ENCODE results near the gene RNASE7. TPM values are rescaled to one million over a fixed set of nuclear protein-coding genes. Genes with fewer than 3 reads are reported as not detected.

RNASE7 gene
- total RNA-seq, 8 experiments from 2014 or later, result 0.14 to 0.40 (median 0.29) TPM; not detected in 4

GRCh38 chr14:21069388-21070082 lies 27.4 kb downstream of the RNASE7 start:
- peak overlapping the region; percentile 60 to 89 (median 79) for H3K4me3 ChIP-seq
- peaks cover 11 to 16% of the 10 kb centered on the region in 2 donors for H3K4me1 ChIP-seq (replicated peaks in 1 of 2)
- 0 to 7% (median 0%) methylated on average over 1 to 9 of the region's 40 CpGs; no CpG with 5 or more reads in 7 of the 10 experiments for WGBS, 10 experiments
- peak in 7 of 8 experiments; percentile 4 to 45 (median 32) for ATAC-seq (replicated peaks in 6 of 8)
- in situ Hi-C loops (cut with MboI; ENCODE audit: low pct_unique_long_range_greater_than_20kb in 2 of 9, low sequenced_read_pairs in 9 of 9, unreplicated experiment in 9 of 9), result no loop called here
- H3K27ac ChIP-seq, result peak overlapping the region; percentile 91 to 94

GRCh38 chr14:21070083-21070609 lies 28.0 kb downstream of the RNASE7 start, which contains the start of gene ARHGEF40:
ARHGEF40 (plus strand) TSS chr14:21070304; CDS start chr14:21070397, 93 bp downstream.
- H3K4me3 ChIP-seq, result peak within 1 kb of the TSS; percentile 60 to 89 (median 79)
- no CpG with 5 or more reads among the region's 63 CpGs for WGBS, 10 experiments
- peaks cover 11 to 16% of the 10 kb centered on the region in 2 donors for H3K4me1 ChIP-seq (replicated peaks in 1 of 2)
- in situ Hi-C loops (cut with MboI; ENCODE audit: low pct_unique_long_range_greater_than_20kb in 2 of 9, low sequenced_read_pairs in 9 of 9, unreplicated experiment in 9 of 9), result no loop called here
- ATAC-seq (replicated peaks in 6 of 8), result peak; percentile 22 to 71 (median 59)
- peak within 1 kb of the TSS; percentile 91 to 94 for H3K27ac ChIP-seq

- 0 to 7% (median 6%) methylated on average over 1 to 3 of the region's 23 CpGs; no CpG with 5 or more reads in 7 of the 10 experiments for WGBS, 10 experiments
These were observed 28.6 kb downstream of the RNASE7 start for GRCh38 chr14:21070610-21071224.

GRCh38 chr14:21071225-21072030 lies 29.3 kb downstream of the RNASE7 start:
- peak overlapping the region; percentile 91 to 94 for H3K27ac ChIP-seq
- H3K4me1 ChIP-seq (replicated peaks in 1 of 2), result peaks cover 11 to 16% of the 10 kb centered on the region in 2 donors
- peak; percentile 66 to 77 (median 72) for ATAC-seq (replicated peaks in 6 of 8)
- peak overlapping the region; percentile 60 to 89 (median 79) for H3K4me3 ChIP-seq
- in situ Hi-C loops (cut with MboI; ENCODE audit: low pct_unique_long_range_greater_than_20kb in 2 of 9, low sequenced_read_pairs in 9 of 9, unreplicated experiment in 9 of 9), result no loop called here
- WGBS, 10 experiments, result 0 to 7% (median 0%) methylated on average over 1 to 3 of the region's 37 CpGs; no CpG with 5 or more reads in 5 of the 10 experiments

More at GRCh38 chr14:21070610-21071224, 28.6 kb downstream of the RNASE7 start:
- in situ Hi-C loops (cut with MboI; ENCODE audit: low pct_unique_long_range_greater_than_20kb in 2 of 9, low sequenced_read_pairs in 9 of 9, unreplicated experiment in 9 of 9), result no loop called here
- peak overlapping the region; percentile 60 to 89 (median 79) for H3K4me3 ChIP-seq
- H3K4me1 ChIP-seq (replicated peaks in 1 of 2), result peaks cover 11 to 16% of the 10 kb centered on the region in 2 donors
- H3K27ac ChIP-seq, result peak overlapping the region; percentile 91 to 94
- ATAC-seq (replicated peaks in 6 of 8), result peak; percentile 9 to 43 (median 22)

GRCh38 chr14:21072031-21072473 lies 29.9 kb downstream of the RNASE7 start:
- 0 to 63% (median 44%) methylated on average over 2 to 4 of the region's 4 CpGs; no CpG with 5 or more reads in 3 of the 10 experiments for WGBS, 10 experiments
- peak overlapping the region; percentile 91 to 94 for H3K27ac ChIP-seq
- ATAC-seq (replicated peaks in 6 of 8), result peak in 2 of 8 experiments; percentile 9 to 38
- in situ Hi-C loops (cut with MboI; ENCODE audit: low pct_unique_long_range_greater_than_20kb in 2 of 9, low sequenced_read_pairs in 9 of 9, unreplicated experiment in 9 of 9), result no loop called here
- peaks cover 11 to 16% of the 10 kb centered on the region in 2 donors for H3K4me1 ChIP-seq (replicated peaks in 1 of 2)
- peak overlapping the region; percentile 60 to 89 (median 79) for H3K4me3 ChIP-seq

GRCh38 chr14:21072781-21073339 lies 30.7 kb downstream of the RNASE7 start:
- no peak overlapping the region for H3K27ac ChIP-seq
- ATAC-seq (replicated peaks in 6 of 8), result no peak
- in situ Hi-C loops (cut with MboI; ENCODE audit: low pct_unique_long_range_greater_than_20kb in 2 of 9, low sequenced_read_pairs in 9 of 9, unreplicated experiment in 9 of 9), result no loop called here
- H3K4me1 ChIP-seq (replicated peaks in 1 of 2), result peaks cover 11 to 16% of the 10 kb centered on the region in 2 donors
- WGBS, 10 experiments, result 92 to 100% (median 93%) methylated on average over 1 to 8 of the region's 9 CpGs; no CpG with 5 or more reads in 5 of the 10 experiments
- no peak overlapping the region for H3K4me3 ChIP-seq

- in situ Hi-C loops (cut with MboI; ENCODE audit: low pct_unique_long_range_greater_than_20kb in 2 of 9, low sequenced_read_pairs in 9 of 9, unreplicated experiment in 9 of 9), result no loop called here
- no peak for ATAC-seq (replicated peaks in 6 of 8)
- H3K4me1 ChIP-seq (replicated peaks in 1 of 2), result peaks cover 8 to 9% of the 10 kb centered on the region in 2 donors
- H3K4me3 ChIP-seq, result no peak overlapping the region
- WGBS, 10 experiments, result 85 to 100% (median 94%) methylated on average over 1 to 5 of the region's 9 CpGs; no CpG with 5 or more reads in 6 of the 10 experiments
- no peak overlapping the region for H3K27ac ChIP-seq
These were observed 31.8 kb downstream of the RNASE7 start for GRCh38 chr14:21073921-21074320.

GRCh38 chr14:21074398-21075272 lies 32.5 kb downstream of the RNASE7 start:
- ATAC-seq (replicated peaks in 6 of 8), result no peak
- WGBS, 10 experiments, result 88 to 100% (median 93%) methylated on average over 1 to 11 of the region's 26 CpGs; no CpG with 5 or more reads in 5 of the 10 experiments
- in situ Hi-C loops (cut with MboI; ENCODE audit: low pct_unique_long_range_greater_than_20kb in 2 of 9, low sequenced_read_pairs in 9 of 9, unreplicated experiment in 9 of 9), result no loop called here
- Histone ChIP-seq H3K4me3 (no peak overlapping the region), H3K4me1 (replicated peaks in 1 of 2) (peaks cover 6% of the 10 kb centered on the region in 2 donors), H3K27ac (no peak overlapping the region)

GRCh38 chr14:21075719-21076437 lies 33.7 kb downstream of the RNASE7 start:
- Histone ChIP-seq H3K27ac (no peak overlapping the region), H3K4me3 (no peak overlapping the region), H3K4me1 (replicated peaks in 1 of 2) (peaks cover 6% of the 10 kb centered on the region in 2 donors)
- WGBS, 10 experiments, result 60 to 100% (median 91%) methylated on average over 1 to 6 of the region's 9 CpGs
- in situ Hi-C loops (cut with MboI; ENCODE audit: low pct_unique_long_range_greater_than_20kb in 2 of 9, low sequenced_read_pairs in 9 of 9, unreplicated experiment in 9 of 9), result no loop called here
- no peak for ATAC-seq (replicated peaks in 6 of 8)

- Histone ChIP-seq H3K4me1 (replicated peaks in 1 of 2) (no peaks in the 10 kb centered on the region), H3K4me3 (no peak overlapping the region), H3K27ac (no peak overlapping the region)
- in situ Hi-C loops (cut with MboI; ENCODE audit: low pct_unique_long_range_greater_than_20kb in 2 of 9, low sequenced_read_pairs in 9 of 9, unreplicated experiment in 9 of 9), result no loop called here
- 83 to 100% (median 92%) methylated on average over 1 to 2 of the region's 2 CpGs; no CpG with 5 or more reads in 4 of the 10 experiments for WGBS, 10 experiments
- no peak for ATAC-seq (replicated peaks in 6 of 8)
These were observed 35.5 kb downstream of the RNASE7 start for GRCh38 chr14:21077672-21078071.

GRCh38 chr14:21078287-21078686 lies 36.1 kb downstream of the RNASE7 start:
- in situ Hi-C loops (cut with MboI; ENCODE audit: low pct_unique_long_range_greater_than_20kb in 2 of 9, low sequenced_read_pairs in 9 of 9, unreplicated experiment in 9 of 9), result no loop called here
- H3K4me3 ChIP-seq, result no peak overlapping the region
- 69 to 100% (median 92%) methylated on average over 2 to 3 of the region's 5 CpGs; no CpG with 5 or more reads in 6 of the 10 experiments for WGBS, 10 experiments
- no peaks in the 10 kb centered on the region for H3K4me1 ChIP-seq (replicated peaks in 1 of 2)
- ATAC-seq (replicated peaks in 6 of 8), result no peak
- H3K27ac ChIP-seq, result no peak overlapping the region

Data from motor neuron (in vitro differentiated cells).